Pancreas (tissue), 10 donors: Measurements from ENCODE around the gene PRODH. TPM values are rescaled to one million over a fixed set of nuclear protein-coding genes. Genes with fewer than 3 reads are reported as not detected.
A peak's percentile ranks its signal among the peaks of the same experiment; 100 is the strongest.
"Not testable (repeated sequence)": the region's sequence is repeated elsewhere in the genome, so short reads cannot be mapped to it uniquely, and the experiment has no call there.

ENCODE experiments used
- ATAC-seq, 4 donors: fragments of 200-7000 bp; cut with Tn5 transposase; one replicate each; pipeline versions ENCODE4 v1.8.0 to v1.9.1; 2020; ENCODE audit warnings: mild to moderate bottlenecking in 4 of 4, moderate library complexity in 4 of 4
- DNase-seq, 6 donors: peaks; one replicate each; pipeline ENCODE4 v3.0.0-alpha.2; 2020
- FAIRE-seq: peaks from 2 replicates; lab custom pipeline; 2012; peaks lifted over from hg19 to GRCh38; lab: Jason Lieb, UNC
- H3K27ac ChIP-seq, 4 donors: fragments of 200-600 bp; sonication (generic); 1 replicate in 3 of 4; 2 replicates in 1 of 4; pipeline versions ENCODE4 v1.5.0 to v1.8.0; 2020
- H3K27me3 ChIP-seq, 4 donors: fragments of 200-600 bp; one replicate each; pipeline ENCODE4 v1.8.0; 2021
- H3K36me3 ChIP-seq, 3 donors: fragments of 200-600 bp; sonication (generic) in 1 of 3; one replicate each; pipeline versions ENCODE4 v1.5.0 to v1.8.0; 2020 to 2021
- H3K4me1 ChIP-seq, 3 donors: fragments of 200-600 bp; one replicate each; pipeline ENCODE4 v1.8.0; 2021
- H3K4me3 ChIP-seq, 4 donors: fragments of 200-600 bp; sonication (generic) in 2 of 4; one replicate each; pipeline versions ENCODE4 v1.5.0 to v1.8.0; 2020 to 2021
- H3K9me3 ChIP-seq, 4 donors: fragments of 200-600 bp; one replicate each; pipeline ENCODE4 v1.8.0; 2021
- WGBS, 2 donors: extraction: QIAGEN DNeasy Blood & Tissue Kit; methylation state at CpG; one replicate each; pipeline ENCODE4 v1.1.7; 2013; 5-methylcytosine and 5-hydroxymethylcytosine counted together
- intact Hi-C, 3 donors: fragments of 100-400 bp; cut with DNase I; formaldehyde crosslinking; loops; one replicate each; pipeline versions ENCODE4 v1.11.1 to v1.14.2; 2022
- polyA plus RNA-seq, 2 donors: library from polyadenylated mRNA; stranded (reverse); fragments of 200-250 nt; gene quantifications; one replicate each; pipeline ENCODE4 v1.2.3, GENCODE V29; 2013
- total RNA-seq, 6 donors: library from RNA; stranded (reverse); fragmentation: NEBNext Ultra II Directional in 4 of 6; extraction: Animal tissue kit (Norgen Biotek cat#: 25700) in 4 of 6; gene quantifications; one replicate each; pipeline versions ENCODE4 v1.2.1 to v1.2.4, GENCODE V29; 2021 to 2023
- TF ChIP-seq, protein P1 (sequence below), 4 donors: fragments of 200-600 bp; sonication (generic) in 3 of 4; IDR thresholded peaks; one replicate each; pipeline versions ENCODE4 v1.5.0 to v1.8.0; 2021; ENCODE audit warnings: antibody characterized with exemption in 4 of 4
- donor health status: healthy with polysubstance abuse.
- donor health status: DM: no; HTN: no; CAD: no; lungs with moderate emphysema.
- donor health status: DM: no; HTN: no; CAD: no.
- donor health status: control.
- donor health status: control.
- donor health status: Bipolar disorder and iron deficiency.
- donor health status: DM: yes; HTN: yes; CAD: no.
- donor health status: DM: no; HTN: no; CAD: no.
- donor health status: DM: no; HTN: no; CAD: no.
- donor health status: DM: yes; HTN: yes; CAD: no.

The PRODH gene
- total and polyA plus RNA-seq, 8 donors, result 0.35 to 4.1 (median 0.78) TPM

DNA sequence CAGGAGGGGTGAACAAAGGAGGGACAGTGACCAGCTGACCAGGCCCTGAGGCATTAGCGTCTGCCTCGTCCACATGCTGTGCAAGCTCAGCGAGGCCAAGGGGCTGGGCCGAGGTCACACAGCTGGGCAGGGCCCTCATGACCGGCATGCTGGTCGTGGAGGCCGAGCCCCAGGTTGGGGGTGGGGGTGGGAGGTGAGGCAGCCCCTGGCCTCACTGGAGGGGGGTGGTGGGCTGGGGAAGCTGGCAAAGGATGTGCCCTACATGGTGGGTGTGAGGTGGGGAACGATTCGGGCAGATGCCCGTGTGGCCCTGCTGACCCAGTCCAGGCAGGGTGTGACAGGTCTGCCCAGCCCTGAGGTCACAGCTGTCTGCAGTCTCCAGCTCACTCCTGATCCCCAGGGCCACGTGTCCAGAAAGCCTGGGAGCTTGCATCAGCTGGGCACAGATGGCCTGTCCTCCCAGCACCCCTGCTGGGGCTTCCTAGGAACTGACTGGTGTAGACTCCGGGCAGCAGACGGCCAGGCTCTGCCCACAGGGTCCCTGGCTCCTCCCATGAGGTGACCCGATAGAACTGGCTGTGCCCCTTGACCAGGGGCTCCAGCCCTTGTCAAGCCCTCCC lies 31.4 kb upstream of the PRODH start:
- TF ChIP-seq, protein P1, sequence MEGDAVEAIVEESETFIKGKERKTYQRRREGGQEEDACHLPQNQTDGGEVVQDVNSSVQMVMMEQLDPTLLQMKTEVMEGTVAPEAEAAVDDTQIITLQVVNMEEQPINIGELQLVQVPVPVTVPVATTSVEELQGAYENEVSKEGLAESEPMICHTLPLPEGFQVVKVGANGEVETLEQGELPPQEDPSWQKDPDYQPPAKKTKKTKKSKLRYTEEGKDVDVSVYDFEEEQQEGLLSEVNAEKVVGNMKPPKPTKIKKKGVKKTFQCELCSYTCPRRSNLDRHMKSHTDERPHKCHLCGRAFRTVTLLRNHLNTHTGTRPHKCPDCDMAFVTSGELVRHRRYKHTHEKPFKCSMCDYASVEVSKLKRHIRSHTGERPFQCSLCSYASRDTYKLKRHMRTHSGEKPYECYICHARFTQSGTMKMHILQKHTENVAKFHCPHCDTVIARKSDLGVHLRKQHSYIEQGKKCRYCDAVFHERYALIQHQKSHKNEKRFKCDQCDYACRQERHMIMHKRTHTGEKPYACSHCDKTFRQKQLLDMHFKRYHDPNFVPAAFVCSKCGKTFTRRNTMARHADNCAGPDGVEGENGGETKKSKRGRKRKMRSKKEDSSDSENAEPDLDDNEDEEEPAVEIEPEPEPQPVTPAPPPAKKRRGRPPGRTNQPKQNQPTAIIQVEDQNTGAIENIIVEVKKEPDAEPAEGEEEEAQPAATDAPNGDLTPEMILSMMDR (IDR thresholded peaks at IDR 0.05), result peak in 3 of 4 donors; percentile 17 to 30 (median 22)
- FAIRE-seq, H3K36me3 ChIP-seq, H3K27ac ChIP-seq, H3K9me3 ChIP-seq, H3K4me1 ChIP-seq, H3K4me3 ChIP-seq, intact Hi-C loops, H3K27me3 ChIP-seq: not testable (repeated sequence)
- 41 to 43% methylated on average over 14 of the region's 14 CpGs for WGBS, 2 donors
- DNase-seq (peak; percentile 69 to 92 (median 86)), ATAC-seq (peak; percentile 79 to 91 (median 88))

DNA sequence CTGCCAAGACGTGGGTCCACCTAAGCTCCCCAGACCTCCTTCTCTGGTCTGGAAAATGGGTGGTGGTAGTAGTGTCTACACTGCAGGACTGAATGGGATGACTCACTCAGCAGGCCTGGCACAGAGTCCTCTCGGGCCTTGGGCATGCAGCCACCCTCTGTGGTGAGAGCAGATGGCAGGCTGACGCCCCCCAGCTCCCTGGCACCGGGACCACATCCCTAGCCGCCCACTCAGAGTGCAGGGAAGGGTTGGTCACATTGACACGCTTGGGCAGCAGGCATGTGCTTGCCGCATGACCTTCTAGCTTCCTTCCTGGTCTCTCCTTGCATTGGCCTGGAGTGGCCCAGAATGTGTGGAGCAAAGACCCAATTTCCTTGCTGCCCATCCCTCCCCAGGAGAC lies 30.7 kb upstream of the PRODH start:
- no peak for ATAC-seq
- H3K27me3 ChIP-seq, result no peaks in the 10 kb centered on the region
- TF ChIP-seq, protein P1 (IDR thresholded peaks at IDR 0.05), result no peak
- DNase-seq, result peak in 4 of 6 donors; percentile 56 to 67 (median 64)
- no peak for FAIRE-seq
- no peak overlapping the region for H3K4me3 ChIP-seq
- H3K36me3 ChIP-seq, result no peaks in the 10 kb centered on the region
- intact Hi-C loops, result no loop called here
- no peaks in the 10 kb centered on the region for H3K9me3 ChIP-seq
- peaks cover 0 to 4% (median 0%) of the 10 kb centered on the region in 3 donors for H3K4me1 ChIP-seq
- no peak overlapping the region for H3K27ac ChIP-seq
- 71 to 86% methylated on average over 7 of the region's 7 CpGs for WGBS, 2 donors

DNA sequence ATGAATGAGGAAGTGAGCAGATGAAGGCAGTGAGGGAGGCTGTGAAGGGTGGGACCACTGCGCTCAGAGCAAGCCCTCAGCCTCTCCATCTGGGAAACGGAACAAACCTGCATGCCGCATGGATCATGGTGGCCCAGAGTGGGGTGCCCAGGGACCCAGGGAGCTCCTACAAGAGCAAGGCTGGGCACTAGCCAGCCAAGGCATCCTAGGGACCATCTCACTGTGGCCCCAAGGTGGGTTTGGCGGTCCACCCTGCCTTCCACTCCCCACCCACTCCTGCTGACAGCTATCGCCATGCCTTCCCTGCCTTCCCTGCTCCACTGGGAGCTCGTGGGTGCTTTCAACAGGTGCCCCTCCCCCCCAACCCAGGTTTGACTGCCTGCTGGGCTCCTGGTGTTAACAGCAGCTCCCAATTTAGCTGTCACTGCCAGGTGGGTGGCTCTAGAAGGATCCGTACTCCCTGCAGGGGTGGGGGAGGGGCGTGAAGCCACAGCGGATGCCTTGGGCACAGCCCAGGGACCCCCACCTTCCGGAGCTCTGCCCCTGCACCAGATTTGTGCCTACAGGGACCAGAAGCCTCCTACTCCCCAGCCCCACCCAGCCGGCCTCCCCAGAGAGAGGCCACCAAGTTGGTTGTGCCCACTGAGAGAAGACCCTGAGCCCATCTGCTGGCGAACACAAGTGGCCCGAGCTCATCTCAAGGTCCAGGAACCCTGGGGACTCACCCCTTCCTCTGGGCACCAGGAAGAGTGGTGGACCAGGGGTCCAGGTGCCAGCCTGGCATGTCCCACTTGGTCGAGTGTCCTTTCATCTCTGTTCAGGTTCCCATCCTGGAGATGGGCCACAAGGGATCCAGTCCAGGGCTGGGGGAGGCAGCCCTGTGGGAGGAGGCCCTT lies 29.7 kb upstream of the PRODH start:
- H3K9me3 ChIP-seq, result no peaks in the 10 kb centered on the region
- FAIRE-seq, result no peak
- no peak overlapping the region for H3K27ac ChIP-seq
- WGBS, 2 donors, result 79 to 88% methylated on average over 12 to 14 of the region's 14 CpGs
- H3K4me3 ChIP-seq, result no peak overlapping the region
- TF ChIP-seq, protein P1 (IDR thresholded peaks at IDR 0.05), result no peak
- DNase-seq, result peak in 3 of 6 donors; percentile 14 to 48 (median 30)
- no peaks in the 10 kb centered on the region for H3K36me3 ChIP-seq
- intact Hi-C loops, result no loop called here
- ATAC-seq, result no peak
- H3K4me1 ChIP-seq, result peaks cover 0 to 4% (median 0%) of the 10 kb centered on the region in 3 donors
- no peaks in the 10 kb centered on the region for H3K27me3 ChIP-seq

DNA sequence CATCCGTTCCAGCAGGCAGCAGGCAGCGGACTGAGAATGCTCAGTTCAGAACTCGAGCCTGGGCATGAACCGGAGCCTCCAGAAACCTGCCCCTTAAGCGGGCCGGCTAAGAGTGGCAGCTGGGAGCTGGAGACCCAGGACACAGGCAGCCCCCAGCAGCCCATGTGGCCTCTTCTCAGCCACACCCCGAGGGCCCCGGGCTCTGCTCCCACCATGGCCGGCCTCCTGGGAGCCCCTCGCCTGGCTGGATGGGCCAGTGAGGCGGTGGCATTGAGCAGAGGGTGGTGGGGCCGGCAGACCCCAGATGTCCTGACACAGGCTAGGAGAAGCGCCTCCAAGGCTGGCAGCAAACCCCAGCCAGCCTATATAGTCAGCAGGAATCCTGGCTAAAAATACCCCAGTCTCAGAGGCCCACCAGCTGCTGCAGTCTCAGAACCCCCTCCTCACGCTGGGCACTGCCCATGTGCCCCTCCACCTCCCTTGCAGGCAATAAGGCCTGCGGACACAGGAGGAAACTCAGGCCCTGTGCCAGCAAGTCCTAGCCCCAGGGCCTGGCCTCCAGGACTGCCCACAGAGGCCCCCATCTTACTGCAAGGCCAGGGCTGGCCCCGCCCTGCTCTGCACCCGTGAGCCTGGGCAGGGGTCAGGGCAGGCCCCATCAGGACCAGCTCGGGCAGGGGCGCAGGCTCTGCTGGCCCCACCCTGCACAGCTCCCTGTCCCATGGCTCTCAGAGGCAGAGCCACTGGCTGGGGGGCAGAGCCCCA lies 28.6 kb upstream of the PRODH start:
- H3K36me3 ChIP-seq, FAIRE-seq, intact Hi-C loops, H3K4me1 ChIP-seq, H3K4me3 ChIP-seq, H3K27me3 ChIP-seq, ATAC-seq, H3K9me3 ChIP-seq, H3K27ac ChIP-seq: not testable (repeated sequence)
- 84 to 89% methylated on average over 16 to 18 of the region's 19 CpGs for WGBS, 2 donors
- DNase-seq, result peak in 4 of 6 donors; percentile 11 to 58 (median 38)

DNA sequence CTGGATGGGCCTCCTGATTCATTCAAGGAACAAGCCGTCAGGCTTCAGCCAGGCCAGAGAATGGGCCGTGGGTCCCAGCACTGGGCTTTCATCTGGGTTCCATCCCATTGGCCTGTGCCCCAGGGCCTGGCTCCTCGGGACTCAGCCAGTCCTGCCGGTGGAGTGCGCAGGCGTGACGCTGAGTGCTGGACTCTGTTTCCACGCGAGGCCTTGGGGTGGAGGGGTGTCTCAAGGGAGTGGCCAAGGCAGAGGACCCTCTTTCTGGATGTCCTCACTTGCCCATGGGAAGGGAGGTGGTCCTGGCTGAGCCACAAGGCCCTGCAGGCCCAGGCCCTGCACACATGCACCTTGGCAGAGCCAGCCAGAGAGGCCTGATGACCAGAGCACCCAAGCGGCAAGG lies 28.0 kb upstream of the PRODH start:
- H3K4me1 ChIP-seq, H3K27ac ChIP-seq, ATAC-seq, H3K4me3 ChIP-seq, intact Hi-C loops, H3K27me3 ChIP-seq, FAIRE-seq, H3K9me3 ChIP-seq, H3K36me3 ChIP-seq: not testable (repeated sequence)
- peak in 3 of 6 donors; percentile 5 to 41 (median 15) for DNase-seq
- WGBS, 2 donors, result 91 to 93% methylated on average over 9 to 10 of the region's 10 CpGs
